H9 (cell line): ENCODE data around the gene SMURF1. TPM values are rescaled to one million over a fixed set of nuclear protein-coding genes. Genes with fewer than 3 reads are reported as not detected.

Experiments
- DNase-seq: peaks from one replicate; pipeline ENCODE4 v3.0.0-alpha.2; 2017
- H2AFZ ChIP-seq: one replicate; pipeline ENCODE4 v1.6.1; 2013; ENCODE audit warnings: mild to moderate bottlenecking, low read length, control low read depth, moderate library complexity
- H2AK5ac ChIP-seq: 2 replicates; pipeline ENCODE4 v1.6.1; 2013; ENCODE audit warnings: low read length, control low read depth, mixed read lengths; ENCODE audit not compliant: insufficient read length
- H2BK120ac ChIP-seq: one replicate; pipeline ENCODE4 v1.6.1; 2013; ENCODE audit warnings: low read depth, mild to moderate bottlenecking, low read length, control low read depth, inconsistent platforms; ENCODE audit not compliant: poor library complexity, severe bottlenecking
- H2BK12ac ChIP-seq: 2 replicates; pipeline ENCODE4 v1.6.1; 2013; ENCODE audit warnings: low read length, control low read depth, mixed read lengths, low read depth; ENCODE audit not compliant: insufficient read length
- H2BK15ac ChIP-seq: 2 replicates; pipeline ENCODE4 v1.6.1; 2013; ENCODE audit warnings: low read depth, low read length, control low read depth
- H2BK20ac ChIP-seq: one replicate; pipeline ENCODE4 v1.6.1; 2013; ENCODE audit warnings: low read depth, mild to moderate bottlenecking, low read length, control low read depth, inconsistent platforms; ENCODE audit not compliant: poor library complexity, severe bottlenecking
- H2BK5ac ChIP-seq: 2 replicates; pipeline ENCODE4 v1.6.1; 2013; ENCODE audit warnings: low read length, control low read depth, mixed read lengths; ENCODE audit not compliant: insufficient read length
- H3K14ac ChIP-seq: 2 replicates; pipeline ENCODE4 v1.6.1; 2013; ENCODE audit warnings: low read length, control low read depth; ENCODE audit not compliant: insufficient read depth
- H3K18ac ChIP-seq: 2 replicates; pipeline ENCODE4 v1.6.1; 2013; ENCODE audit warnings: low read depth, mild to moderate bottlenecking, mixed read lengths, low read length, control low read depth; ENCODE audit not compliant: insufficient read length
- H3K23ac ChIP-seq: 2 replicates; pipeline ENCODE4 v1.6.1; 2013; ENCODE audit warnings: low read length, control low read depth, mixed read lengths, low read depth; ENCODE audit not compliant: insufficient read length
- H3K23me2 ChIP-seq: 2 replicates; pipeline ENCODE4 v1.6.1; 2013; ENCODE audit warnings: low read depth, mild to moderate bottlenecking, mixed read lengths, low read length, control low read depth; ENCODE audit not compliant: insufficient read length, poor library complexity, severe bottlenecking
- H3K27ac ChIP-seq: 2 replicates; pipeline ENCODE4 v1.5.1; 2013; ENCODE audit warnings: low read length, control low read depth, mixed read lengths, low read depth; ENCODE audit not compliant: insufficient read length
- H3K27me3 ChIP-seq: 2 replicates; pipeline ENCODE4 v1.6.1; 2013; ENCODE audit warnings: low read length, control low read depth, inconsistent platforms; ENCODE audit not compliant: insufficient read depth
- H3K4ac ChIP-seq: 2 replicates; pipeline ENCODE4 v1.6.1; 2013; ENCODE audit warnings: low read depth, mild to moderate bottlenecking, control low read depth, inconsistent platforms, low read length, moderate library complexity
- H3K4me1 ChIP-seq: 2 replicates; pipeline ENCODE4 v1.6.1; 2013; ENCODE audit warnings: low read length, control low read depth, inconsistent platforms; ENCODE audit not compliant: insufficient read depth
- H3K4me2 ChIP-seq: 2 replicates; pipeline ENCODE4 v1.6.1; 2013; ENCODE audit warnings: low read length, control low read depth, mixed read lengths; ENCODE audit not compliant: insufficient read length, insufficient read depth
- H3K56ac ChIP-seq: 2 replicates; pipeline ENCODE4 v1.6.1; 2013; ENCODE audit warnings: low read depth, mild to moderate bottlenecking, mixed read lengths, low read length, control low read depth; ENCODE audit not compliant: insufficient read length
- H3K79me1 ChIP-seq: 2 replicates; pipeline ENCODE4 v1.6.1; 2013; ENCODE audit warnings: low read depth, mild to moderate bottlenecking, moderate library complexity, low read length, control low read depth, inconsistent platforms; ENCODE audit not compliant: insufficient read depth, poor library complexity, severe bottlenecking
- H3K79me2 ChIP-seq: 2 replicates; pipeline ENCODE4 v1.6.1; 2013; ENCODE audit warnings: low read length, control low read depth, inconsistent platforms; ENCODE audit not compliant: insufficient read depth
- H3K9ac ChIP-seq: 2 replicates; pipeline ENCODE4 v1.6.1; 2013; ENCODE audit warnings: low read length, control low read depth, mixed read lengths; ENCODE audit not compliant: insufficient read length; ENCODE audit errors: extremely low read depth
- H3K9me3 ChIP-seq: one replicate; pipeline ENCODE4 v1.6.1; 2013; ENCODE audit warnings: low read depth, low read length, inconsistent platforms; ENCODE audit not compliant: control insufficient read depth
- H3T11ph ChIP-seq: one replicate; pipeline ENCODE4 v1.6.1; 2013; ENCODE audit warnings: mild to moderate bottlenecking, low read length, control low read depth, inconsistent platforms
- H4K20me1 ChIP-seq: one replicate; pipeline ENCODE4 v1.6.1; 2013; ENCODE audit not compliant: control insufficient read depth, insufficient read length, insufficient read depth
- H4K5ac ChIP-seq: 2 replicates; pipeline ENCODE4 v1.6.1; 2013; ENCODE audit warnings: low read depth, mild to moderate bottlenecking, mixed read lengths, low read length, control low read depth; ENCODE audit not compliant: insufficient read length
- H4K8ac ChIP-seq: replicated peaks from 2 replicates; pipeline ENCODE4 v1.6.1; 2013; ENCODE audit warnings: low read length, control low read depth, mixed read lengths, low read depth; ENCODE audit not compliant: insufficient read length
- H4K91ac ChIP-seq: 2 replicates; pipeline ENCODE4 v1.6.1; 2013; ENCODE audit warnings: low read depth, mild to moderate bottlenecking, moderate library complexity, mixed read lengths, low read length, control low read depth; ENCODE audit not compliant: insufficient read length
- H3K27ac Mint-ChIP-seq, 3 experiments: 2 replicates in 2 of 3; 3 replicates in 1 of 3; pipeline ENCODE4 v1.8.0; 2020 to 2021; ENCODE audit warnings: mixed read lengths in 3 of 3, mild to moderate bottlenecking in 1 of 3, moderate library complexity in 1 of 3
- H3K27me3 Mint-ChIP-seq: 2 replicates; pipeline ENCODE4 v1.8.0; 2021; ENCODE audit warnings: low read depth, mild to moderate bottlenecking, moderate library complexity, mixed read lengths
- H3K36me3 Mint-ChIP-seq, 3 experiments: 2 replicates in 2 of 3; 3 replicates in 1 of 3; pipeline ENCODE4 v1.8.0; 2020 to 2021; ENCODE audit warnings: low read depth in 3 of 3, mixed read lengths in 3 of 3; ENCODE audit not compliant: insufficient read depth in 1 of 3
- H3K4me1 Mint-ChIP-seq, 2 experiments: 2 replicates each; pipeline ENCODE4 v1.8.0; 2020; ENCODE audit warnings: mixed read lengths in 2 of 2
- H3K4me3 Mint-ChIP-seq, 2 experiments: 2 replicates in 1 of 2; 3 replicates in 1 of 2; pipeline ENCODE4 v1.8.0; 2020 to 2021; ENCODE audit warnings: mild to moderate bottlenecking in 2 of 2, mixed read lengths in 2 of 2, moderate library complexity in 1 of 2
- H3K9me3 Mint-ChIP-seq, 2 experiments: 2 replicates in 1 of 2; 3 replicates in 1 of 2; pipeline ENCODE4 v1.8.0; 2020; ENCODE audit warnings: mild to moderate bottlenecking in 2 of 2, mixed read lengths in 2 of 2, moderate library complexity in 1 of 2
- whole genome bisulfite sequencing: extraction: QIAGEN DNeasy Blood & Tissue Kit; methylation state at CpG from one replicate; pipeline ENCODE4 v1.1.7; 2013; ENCODE audit warnings: missing lambda C conversion rate, low lambda C conversion rate, mixed read lengths; ENCODE audit not compliant: insufficient read length; ENCODE audit errors: extremely low coverage; 5-methylcytosine and 5-hydroxymethylcytosine counted together
- total RNA-seq: library from RNA; stranded (reverse); gene quantifications from 2 replicates; pipeline ENCODE4 v1.2.1, GENCODE V29; 2021
- TF ChIP-seq, protein P1 (sequence below): fragments of 200-600 bp; sonication (generic); conservative IDR thresholded peaks from 3 replicates; pipeline ENCODE4 v1.8.0; 2021; ENCODE audit warnings: antibody characterized with exemption, mild to moderate bottlenecking

Gene SMURF1
- total RNA-seq, 1 experiment from 2014 or later = 29.4 TPM

DNA sequence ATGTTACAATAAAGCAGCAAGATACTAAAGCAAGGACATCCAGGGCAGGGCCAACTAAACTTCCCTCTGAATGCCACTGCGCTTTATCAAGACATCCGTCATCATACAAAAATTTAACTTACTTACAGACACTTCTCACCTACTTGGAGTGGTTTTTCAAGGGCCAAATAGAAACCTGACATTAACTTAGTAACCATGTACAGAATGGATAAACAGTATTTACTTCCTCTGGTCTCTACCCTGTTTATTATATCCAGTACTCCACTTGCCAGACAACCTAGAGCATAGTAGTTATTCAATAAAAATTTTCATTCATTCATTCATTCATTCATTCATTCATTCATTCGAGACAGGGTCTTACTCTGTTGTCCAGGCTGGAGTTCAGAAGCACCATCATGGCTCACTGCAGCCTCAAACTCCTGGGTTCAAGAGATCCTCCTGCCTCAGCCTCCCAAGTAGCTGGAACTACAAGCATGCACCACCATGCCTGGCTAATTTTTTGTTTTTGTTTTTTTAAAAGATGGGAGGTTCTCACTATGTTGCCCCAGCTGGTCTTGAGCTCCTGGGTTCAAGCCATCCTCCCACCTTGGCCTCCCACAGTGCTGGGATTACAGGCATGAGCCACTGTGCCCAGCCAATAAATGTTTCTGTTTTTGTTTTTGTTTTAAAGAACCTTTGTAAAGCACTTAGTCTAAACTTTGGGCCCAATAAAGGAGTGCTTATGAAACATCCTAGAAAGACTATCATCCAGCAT is 19.0 kb downstream of the SMURF1 start:
- Mint-ChIP-seq H3K4me3 (no peak overlapping the region), H3K27me3 (no peaks in the 10 kb centered on the region), H3K27ac (no peak overlapping the region), H3K36me3 (peaks cover 5 to 10% (median 9%) of the 10 kb centered on the region in 3 experiments; a peak in 6 of 7 replicates), H3K9me3 (no peaks in the 10 kb centered on the region; a peak in 2 of 5 replicates), H3K4me1 (peaks cover 16 to 22% of the 10 kb centered on the region in 2 experiments)
- Histone ChIP-seq H4K20me1 (no peaks in the 10 kb centered on the region), H3K4me2 (no peak overlapping the region), H3K4ac (no peak overlapping the region), H2AK5ac (no peak overlapping the region), H4K5ac (no peak overlapping the region), H2AFZ (no peak overlapping the region), H3K9me3 (no peaks in the 10 kb centered on the region), H3K27me3 (no peaks in the 10 kb centered on the region), H3K9ac (no peak overlapping the region), H2BK20ac (no peak overlapping the region), H3T11ph (no peak overlapping the region), H3K23ac (no peak overlapping the region), H3K56ac (no peak overlapping the region), H4K91ac (no peak overlapping the region), H2BK120ac (no peak overlapping the region), H3K79me1 (peaks cover 5% of the 10 kb centered on the region), H4K8ac (no peak overlapping the region), H3K14ac (no peak overlapping the region), H3K27ac (no peak overlapping the region), H2BK15ac (no peak overlapping the region), H2BK12ac (no peak overlapping the region), H3K4me1 (peaks cover 8% of the 10 kb centered on the region; the same call in 1 of the 2 replicates), H3K18ac (no peak overlapping the region), H3K79me2 (peaks cover 18% of the 10 kb centered on the region; the same call in 1 of the 2 replicates), H2BK5ac (no peak overlapping the region), H3K23me2 (no peaks in the 10 kb centered on the region)
- WGBS = no CpG with 5 or more reads among the region's 3 CpGs
- DNase-seq = no peak
- TF ChIP-seq, protein P1, sequence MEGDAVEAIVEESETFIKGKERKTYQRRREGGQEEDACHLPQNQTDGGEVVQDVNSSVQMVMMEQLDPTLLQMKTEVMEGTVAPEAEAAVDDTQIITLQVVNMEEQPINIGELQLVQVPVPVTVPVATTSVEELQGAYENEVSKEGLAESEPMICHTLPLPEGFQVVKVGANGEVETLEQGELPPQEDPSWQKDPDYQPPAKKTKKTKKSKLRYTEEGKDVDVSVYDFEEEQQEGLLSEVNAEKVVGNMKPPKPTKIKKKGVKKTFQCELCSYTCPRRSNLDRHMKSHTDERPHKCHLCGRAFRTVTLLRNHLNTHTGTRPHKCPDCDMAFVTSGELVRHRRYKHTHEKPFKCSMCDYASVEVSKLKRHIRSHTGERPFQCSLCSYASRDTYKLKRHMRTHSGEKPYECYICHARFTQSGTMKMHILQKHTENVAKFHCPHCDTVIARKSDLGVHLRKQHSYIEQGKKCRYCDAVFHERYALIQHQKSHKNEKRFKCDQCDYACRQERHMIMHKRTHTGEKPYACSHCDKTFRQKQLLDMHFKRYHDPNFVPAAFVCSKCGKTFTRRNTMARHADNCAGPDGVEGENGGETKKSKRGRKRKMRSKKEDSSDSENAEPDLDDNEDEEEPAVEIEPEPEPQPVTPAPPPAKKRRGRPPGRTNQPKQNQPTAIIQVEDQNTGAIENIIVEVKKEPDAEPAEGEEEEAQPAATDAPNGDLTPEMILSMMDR = no peak
